H54 (cell line): ENCODE data around the gene DGKB.
A peak's percentile ranks its signal among the peaks of the same experiment; 100 is the strongest.

Source experiments
- DNase-seq: peaks from one replicate; pipeline ENCODE4 v3.0.0; 2011; ENCODE audit warnings: low spot score, mixed read lengths; ENCODE audit not compliant: insufficient read length
- FAIRE-seq: peaks from 3 replicates; lab custom pipeline; 2011; peaks lifted over from hg19 to GRCh38; lab: Jason Lieb, UNC
- POLR2A ChIP-seq: IDR thresholded peaks from 2 replicates; pipeline ENCODE4 v1.6.1; 2011; ENCODE audit warnings: low read depth, mild to moderate bottlenecking, low read length

Gene DGKB

DNA sequence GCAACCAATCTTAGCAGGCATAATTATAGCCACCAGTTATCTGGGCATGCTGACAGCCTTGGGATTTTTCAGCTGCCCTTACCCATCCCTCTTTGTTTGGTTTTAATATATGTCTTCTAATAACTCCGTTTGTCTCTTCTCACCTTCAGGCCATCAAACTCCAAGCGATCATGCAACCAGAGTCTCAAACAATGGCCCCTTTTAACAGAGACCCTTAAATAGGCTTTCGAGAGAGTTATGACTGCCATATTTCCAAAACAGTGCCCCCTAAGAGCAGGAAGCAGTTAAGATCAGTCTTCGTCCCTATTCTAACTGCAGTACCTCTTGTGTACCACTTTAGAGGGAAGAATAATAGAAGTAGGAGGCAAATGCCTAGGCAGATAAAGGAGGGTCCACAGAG, 157.5 kb downstream of the DGKB start:
- FAIRE-seq (no peak), DNase-seq (no peak)
- TF ChIP-seq POLR2A = no peak

DNA sequence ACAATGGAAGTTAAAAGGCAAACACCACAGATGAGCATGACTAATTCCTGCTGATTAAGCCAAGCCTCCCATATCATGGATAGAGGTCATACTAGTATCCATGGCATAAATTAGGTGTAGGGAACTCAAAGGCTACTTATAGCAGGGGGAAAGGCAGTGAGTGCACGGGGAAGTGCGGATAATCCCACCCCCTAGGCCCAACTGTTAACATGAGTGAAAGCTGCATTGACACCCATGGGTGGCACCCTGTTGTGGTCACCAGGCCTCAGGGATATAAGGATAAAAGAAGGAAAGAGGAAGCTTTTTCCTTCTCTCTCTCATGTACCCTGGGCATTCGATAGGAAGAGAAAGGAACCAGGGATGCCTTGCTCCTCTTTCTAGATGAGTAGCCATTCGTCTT, 161.9 kb downstream of the DGKB start:
- FAIRE-seq = no peak
- DNase-seq = no peak
- TF ChIP-seq POLR2A = no peak

DNA sequence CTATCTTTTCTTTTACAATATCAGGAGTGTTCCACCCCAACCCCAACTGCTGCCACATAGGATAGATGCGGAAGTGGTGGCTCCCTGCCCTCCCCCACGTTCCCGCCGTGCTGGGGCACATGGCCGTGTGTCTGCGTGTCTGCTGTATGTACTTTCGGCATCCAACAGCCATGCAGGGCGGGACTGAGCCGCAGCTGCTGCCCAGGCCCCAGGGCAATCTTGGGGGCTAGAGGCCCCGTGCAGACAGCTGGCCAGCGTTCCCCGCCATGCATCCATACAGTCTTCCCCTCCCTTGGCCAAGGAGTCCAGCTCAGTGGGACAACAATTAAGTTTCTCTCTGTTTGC, 162.7 kb downstream of the DGKB start:
- no peak for TF ChIP-seq POLR2A
- FAIRE-seq = no peak

DNA sequence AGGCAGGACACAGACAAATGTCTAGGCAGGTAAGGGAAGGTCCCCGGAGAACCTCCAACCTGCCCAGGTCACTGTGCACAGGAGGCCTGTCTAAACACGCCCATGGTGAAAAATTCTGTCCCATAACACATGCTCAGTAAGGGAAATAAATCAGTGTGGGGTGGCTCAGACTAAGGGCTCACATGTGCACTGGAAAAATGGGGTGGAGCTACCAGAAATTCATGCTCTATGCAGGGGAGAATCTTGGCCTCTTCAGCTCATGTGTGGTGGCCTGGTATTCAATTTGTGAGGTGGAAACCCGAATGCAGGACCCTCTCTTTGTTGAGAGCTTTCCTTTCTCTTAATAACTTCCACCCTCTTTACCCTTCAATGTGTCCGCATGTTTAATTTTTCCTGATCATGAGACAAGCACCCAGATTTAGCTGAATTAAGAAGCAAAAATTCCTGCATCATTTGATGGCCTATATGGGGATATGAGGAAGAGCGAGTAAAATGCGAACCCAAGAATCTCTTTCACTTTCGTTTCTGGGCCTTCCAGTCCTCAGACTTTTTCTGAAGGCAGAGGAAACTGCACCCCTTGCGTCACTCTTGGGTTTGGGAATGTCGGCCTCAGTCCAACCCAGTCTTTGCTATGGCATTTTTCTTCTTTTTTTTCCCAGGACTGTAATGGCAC, 163.2 kb downstream of the DGKB start:
- TF ChIP-seq POLR2A = no peak
- FAIRE-seq = peak; percentile 23
- DNase-seq = no peak

More for the DNA sequence above, 162.7 kb downstream of the DGKB start:
- DNase-seq = no peak

DNA sequence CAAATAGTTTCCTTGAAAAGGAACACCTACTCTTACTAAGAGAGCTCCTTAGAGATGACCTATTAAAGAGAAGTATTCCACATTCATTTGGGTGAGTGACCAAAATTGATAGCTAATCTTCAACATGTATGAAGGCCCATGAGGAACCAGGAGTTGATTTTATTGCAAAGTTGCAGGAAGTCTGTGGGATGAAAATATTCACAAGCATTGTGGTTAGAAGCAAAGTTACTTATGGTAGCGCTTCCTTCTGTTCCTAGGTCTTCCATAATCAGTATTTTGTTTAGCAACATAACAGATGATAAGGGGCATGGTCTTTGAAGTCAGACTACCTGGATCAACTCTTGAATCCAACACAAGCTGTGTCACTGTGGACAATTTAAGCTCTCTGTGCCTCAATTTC, 164.5 kb downstream of the DGKB start:
- TF ChIP-seq POLR2A = no peak
- no peak for DNase-seq
- no peak for FAIRE-seq

DNA sequence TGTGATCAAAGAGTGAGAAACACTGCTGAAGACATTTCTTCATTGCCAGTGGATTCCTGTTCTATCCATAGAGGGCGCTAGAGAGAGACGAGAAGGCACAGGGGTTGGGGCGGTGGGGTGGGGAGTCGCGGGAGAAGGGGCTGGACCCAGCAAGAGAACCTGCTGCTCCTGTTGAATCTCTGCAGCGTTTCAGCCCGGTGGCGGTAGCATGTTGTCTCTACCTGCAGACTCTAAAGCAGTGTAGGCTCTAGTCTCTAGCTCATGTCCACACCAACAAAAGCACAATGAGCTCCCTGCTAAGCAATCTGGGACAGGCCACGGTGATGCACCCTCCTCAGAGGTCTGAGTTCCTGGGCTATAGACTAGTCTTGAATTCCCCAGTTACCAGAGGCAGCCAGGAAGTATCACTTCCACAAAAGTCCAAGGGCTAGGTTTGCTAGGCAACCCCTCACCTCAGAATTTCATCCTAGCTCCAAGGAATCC, 167.7 kb downstream of the DGKB start:
- FAIRE-seq (peak; percentile 15), DNase-seq (peak; percentile 24)
- TF ChIP-seq POLR2A = no peak

DNA sequence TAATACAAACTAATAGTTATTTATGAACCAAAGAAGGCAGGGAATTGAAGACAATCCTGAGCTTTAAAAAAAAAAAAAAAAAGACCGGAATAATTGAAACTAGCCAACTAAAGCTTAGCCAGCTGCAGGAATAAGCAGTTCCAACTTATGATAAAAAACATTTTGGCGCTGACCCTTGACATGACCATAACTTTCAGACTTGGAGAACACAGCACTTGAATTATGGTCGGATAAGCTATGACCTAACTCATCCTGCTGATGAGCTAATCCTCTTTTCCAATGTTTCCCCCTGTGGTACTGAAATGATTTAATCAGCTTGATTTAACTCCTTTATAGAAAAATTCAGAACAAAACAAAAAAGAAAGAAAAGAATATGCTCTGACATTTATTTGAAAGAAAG, 181.8 kb downstream of the DGKB start:
- no peak for DNase-seq
- peak; percentile 81 for FAIRE-seq
- no peak for TF ChIP-seq POLR2A

DNA sequence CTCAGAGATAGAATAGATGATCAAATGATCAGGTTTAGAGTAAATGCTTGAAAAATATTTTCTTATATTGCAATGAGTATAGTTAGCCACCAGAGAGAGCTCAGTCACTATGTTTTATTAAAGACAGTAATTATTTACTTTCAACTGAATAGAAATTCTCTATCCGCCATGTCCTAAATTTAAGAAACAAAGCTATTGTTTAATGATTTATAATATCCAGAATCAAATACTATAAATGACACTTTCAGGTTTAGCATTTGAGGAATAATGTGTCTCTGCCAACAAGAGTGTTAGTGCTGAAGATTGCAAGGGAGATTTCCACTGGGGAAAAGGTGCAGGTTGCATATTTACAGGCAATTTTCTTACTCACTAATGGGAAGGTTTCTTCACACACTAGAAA, 184.7 kb downstream of the DGKB start:
- FAIRE-seq (peak; percentile 85), DNase-seq (no peak)
- TF ChIP-seq POLR2A = no peak

DNA sequence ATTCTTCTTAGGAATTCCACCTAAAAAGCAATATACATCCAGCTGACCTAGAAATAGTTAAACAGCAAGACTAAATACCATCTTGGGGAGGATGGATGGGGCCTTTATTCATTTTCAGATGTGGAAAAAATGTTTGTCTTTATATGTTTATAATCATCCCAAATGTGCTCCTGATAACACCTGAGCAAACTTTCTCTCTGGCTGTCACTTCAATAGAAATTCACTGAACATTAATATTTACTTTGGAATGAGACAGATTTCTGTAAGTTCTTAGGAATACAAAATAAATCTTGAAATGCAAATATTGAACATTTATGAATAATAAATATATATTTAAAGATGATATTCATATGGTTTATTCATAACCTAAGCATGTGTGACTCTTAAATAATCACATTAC, 185.4 kb downstream of the DGKB start:
- FAIRE-seq = no peak
- TF ChIP-seq POLR2A = no peak
- no peak for DNase-seq

DNA sequence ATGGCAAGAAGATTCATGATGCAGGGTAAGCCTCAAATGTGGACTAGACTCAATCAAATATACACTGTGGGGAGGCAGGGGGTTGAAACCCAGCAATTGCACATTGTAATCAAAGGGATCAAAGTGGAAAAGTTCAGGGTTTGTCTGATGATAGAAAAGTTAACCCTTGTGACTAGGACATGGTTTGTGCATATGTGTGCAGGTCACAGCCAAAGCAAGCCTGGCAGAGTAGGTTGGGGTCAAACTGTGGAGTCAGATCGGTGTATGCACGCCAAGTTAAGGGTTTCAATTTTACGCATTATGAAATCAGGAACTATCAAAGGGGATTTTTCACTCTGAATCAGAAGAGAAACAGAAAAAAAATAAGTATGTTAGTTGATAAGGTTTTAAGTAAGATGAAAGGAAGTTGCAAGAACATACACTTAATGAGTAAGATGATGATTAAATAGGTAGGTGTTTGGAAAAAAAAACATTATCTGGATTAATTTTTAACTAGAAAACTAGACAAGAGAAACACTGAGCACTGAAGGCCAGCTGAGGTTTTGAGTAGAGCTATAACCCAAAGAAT, 188.3 kb downstream of the DGKB start:
- TF ChIP-seq POLR2A = no peak
- DNase-seq = no peak
- peak; percentile 57 for FAIRE-seq

DNA sequence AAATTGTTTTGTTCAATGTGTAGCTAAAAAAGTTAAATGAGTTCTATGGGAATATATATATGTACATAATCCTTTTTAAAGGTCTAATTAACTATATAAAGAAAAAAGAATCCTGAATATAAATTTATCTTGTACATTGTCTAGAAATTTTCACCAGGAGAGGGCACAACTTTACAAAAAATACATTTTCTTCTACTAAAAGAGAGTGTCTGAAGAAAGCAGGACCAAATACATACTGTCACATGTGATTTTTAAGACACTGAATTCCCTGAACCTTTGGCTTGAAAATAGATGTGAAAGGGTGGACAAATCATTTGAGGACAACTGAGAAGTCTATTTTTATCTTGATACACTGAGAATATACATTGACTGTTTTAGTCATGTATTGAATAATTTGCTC, 204.3 kb downstream of the DGKB start:
- no peak for TF ChIP-seq POLR2A
- DNase-seq (no peak), FAIRE-seq (peak; percentile 72)

DNA sequence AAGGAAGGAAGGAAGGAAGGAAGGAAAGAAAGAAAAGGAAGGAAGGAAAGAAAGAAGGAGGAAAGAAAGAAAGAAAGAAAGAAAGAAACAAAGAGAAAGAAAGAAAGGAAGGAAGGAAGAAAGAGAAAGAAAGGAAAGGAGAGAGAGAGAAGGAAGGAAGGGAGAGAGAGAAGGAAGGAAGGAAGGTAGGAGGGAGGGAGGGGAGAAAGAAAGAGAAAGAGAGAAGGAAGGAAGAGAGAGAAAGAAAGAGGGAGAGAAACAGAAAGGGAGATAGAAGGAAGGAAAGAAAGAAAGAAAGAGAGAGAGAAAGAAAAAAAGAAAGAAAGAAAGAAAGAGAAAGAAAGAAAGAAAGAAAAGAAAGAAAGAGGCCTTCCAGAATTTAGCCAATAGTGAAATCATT, 204.9 kb downstream of the DGKB start:
- DNase-seq (no peak), FAIRE-seq (no peak)
- TF ChIP-seq POLR2A = no peak

DNA sequence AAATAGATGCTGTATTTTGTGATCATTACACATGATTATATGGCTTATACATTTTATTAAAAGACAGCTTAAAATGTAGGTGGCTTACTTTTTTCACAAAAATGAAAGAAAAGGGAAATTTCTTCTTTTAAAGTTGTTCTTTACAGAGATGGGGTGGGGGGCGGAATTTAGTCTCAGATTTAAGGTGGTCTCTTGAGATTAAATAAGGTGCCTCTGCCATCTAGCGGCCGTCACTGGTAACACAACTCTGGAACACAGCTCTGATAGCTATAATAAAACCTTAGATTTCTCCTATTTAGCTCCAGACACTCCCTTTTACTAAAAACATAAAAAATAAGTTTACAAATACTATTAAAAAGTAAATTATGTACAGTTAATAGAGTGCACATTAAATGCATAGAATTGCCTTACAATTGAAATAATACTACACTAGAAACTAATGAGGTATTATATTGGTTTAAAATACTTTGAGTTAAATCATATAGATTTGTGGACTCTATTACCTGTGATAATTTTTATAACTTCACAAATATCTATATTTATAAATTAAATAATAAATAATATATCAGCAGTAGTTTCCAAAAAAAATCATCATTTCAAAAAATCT, 210.9 kb downstream of the DGKB start:
- DNase-seq (no peak), FAIRE-seq (peak; percentile 87)
- TF ChIP-seq POLR2A = no peak

DNA sequence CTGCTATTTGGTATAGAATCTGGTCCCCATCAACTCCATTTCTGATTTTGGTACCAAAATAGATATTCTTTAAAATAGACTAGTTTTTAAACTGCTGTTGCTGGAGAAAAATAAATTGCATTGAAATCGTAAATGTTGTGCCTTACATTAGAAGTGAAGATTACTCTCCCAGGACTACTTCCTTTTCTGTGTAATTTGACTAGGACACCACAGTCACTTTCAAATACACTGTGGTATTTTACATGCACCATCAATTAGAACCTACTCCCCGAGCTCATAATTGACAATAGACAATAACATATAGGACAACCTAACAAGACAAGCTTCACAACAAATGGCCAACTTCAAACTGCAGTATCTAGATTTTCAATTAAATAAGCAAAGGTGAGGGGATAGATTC, 211.5 kb downstream of the DGKB start:
- DNase-seq = no peak
- TF ChIP-seq POLR2A = no peak
- FAIRE-seq = peak; percentile 11

DNA sequence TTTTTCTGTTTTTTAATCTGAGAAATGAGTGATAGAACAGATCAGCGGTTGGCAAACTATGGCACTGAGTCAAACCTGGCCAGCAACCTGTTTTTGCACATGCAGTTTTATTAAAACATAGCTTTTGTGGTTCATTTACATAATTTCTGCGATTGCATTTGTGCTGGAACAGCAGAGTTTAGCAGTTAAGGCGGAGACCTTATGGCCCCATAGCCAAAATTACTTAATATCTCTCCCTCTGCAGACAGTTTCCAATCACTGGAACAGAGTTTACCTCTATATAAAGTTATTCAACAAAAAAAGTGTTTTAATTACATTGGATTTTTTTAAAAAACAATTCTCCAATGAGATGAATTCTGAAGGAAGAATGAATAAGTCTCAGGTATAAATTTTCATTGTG, 212.1 kb downstream of the DGKB start:
- no peak for FAIRE-seq
- TF ChIP-seq POLR2A = no peak
- no peak for DNase-seq

DNA sequence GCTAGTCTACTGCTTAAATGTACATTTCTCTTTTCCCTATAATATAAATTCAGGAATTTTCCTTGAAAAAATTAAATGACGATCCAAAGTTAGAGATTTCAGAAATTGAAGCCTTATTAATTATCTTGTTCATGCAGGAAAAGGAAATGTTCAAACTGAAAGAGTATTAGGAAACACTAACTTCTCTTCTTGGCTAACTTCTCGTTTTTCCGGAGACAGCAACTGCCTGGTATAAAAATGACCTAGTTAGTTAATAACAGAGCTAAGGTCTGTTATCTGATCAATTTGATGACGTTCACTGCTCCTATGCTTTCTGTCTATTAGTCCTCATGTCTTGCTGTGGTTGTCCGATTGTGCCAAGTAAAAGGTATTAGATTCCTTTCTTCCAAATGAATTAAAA, 212.5 kb downstream of the DGKB start:
- no peak for FAIRE-seq
- no peak for DNase-seq
- no peak for TF ChIP-seq POLR2A
